GM19193 (cell line): ENCODE data around the gene STK11IP.

Experiments
- POLR2A ChIP-seq: IDR thresholded peaks from 4 replicates; pipeline ENCODE4 v1.6.1; 2011; ENCODE audit not compliant: insufficient read depth, insufficient read length; ENCODE audit errors: extremely low read depth

The STK11IP gene, protein sequence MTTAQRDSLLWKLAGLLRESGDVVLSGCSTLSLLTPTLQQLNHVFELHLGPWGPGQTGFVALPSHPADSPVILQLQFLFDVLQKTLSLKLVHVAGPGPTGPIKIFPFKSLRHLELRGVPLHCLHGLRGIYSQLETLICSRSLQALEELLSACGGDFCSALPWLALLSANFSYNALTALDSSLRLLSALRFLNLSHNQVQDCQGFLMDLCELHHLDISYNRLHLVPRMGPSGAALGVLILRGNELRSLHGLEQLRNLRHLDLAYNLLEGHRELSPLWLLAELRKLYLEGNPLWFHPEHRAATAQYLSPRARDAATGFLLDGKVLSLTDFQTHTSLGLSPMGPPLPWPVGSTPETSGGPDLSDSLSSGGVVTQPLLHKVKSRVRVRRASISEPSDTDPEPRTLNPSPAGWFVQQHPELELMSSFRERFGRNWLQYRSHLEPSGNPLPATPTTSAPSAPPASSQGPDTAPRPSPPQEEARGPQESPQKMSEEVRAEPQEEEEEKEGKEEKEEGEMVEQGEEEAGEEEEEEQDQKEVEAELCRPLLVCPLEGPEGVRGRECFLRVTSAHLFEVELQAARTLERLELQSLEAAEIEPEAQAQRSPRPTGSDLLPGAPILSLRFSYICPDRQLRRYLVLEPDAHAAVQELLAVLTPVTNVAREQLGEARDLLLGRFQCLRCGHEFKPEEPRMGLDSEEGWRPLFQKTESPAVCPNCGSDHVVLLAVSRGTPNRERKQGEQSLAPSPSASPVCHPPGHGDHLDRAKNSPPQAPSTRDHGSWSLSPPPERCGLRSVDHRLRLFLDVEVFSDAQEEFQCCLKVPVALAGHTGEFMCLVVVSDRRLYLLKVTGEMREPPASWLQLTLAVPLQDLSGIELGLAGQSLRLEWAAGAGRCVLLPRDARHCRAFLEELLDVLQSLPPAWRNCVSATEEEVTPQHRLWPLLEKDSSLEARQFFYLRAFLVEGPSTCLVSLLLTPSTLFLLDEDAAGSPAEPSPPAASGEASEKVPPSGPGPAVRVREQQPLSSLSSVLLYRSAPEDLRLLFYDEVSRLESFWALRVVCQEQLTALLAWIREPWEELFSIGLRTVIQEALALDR

GRCh38 chr2:219597552-219598307 is at the start of gene STK11IP:
Gene STK11IP (plus strand): TSS chr2:219597857. CDS start chr2:219598120, 263 bp downstream.
- peak; percentile 97 for TF ChIP-seq POLR2A

GRCh38 chr2:219548990-219549389 is 48.7 kb upstream of the STK11IP start:
- no peak for TF ChIP-seq POLR2A

- TF ChIP-seq POLR2A = no peak
Measured at GRCh38 chr2:219549619-219550018, 48.0 kb upstream of the STK11IP start.

GRCh38 chr2:219551441-219552381 is 45.9 kb upstream of the STK11IP start:
- TF ChIP-seq POLR2A = no peak

DNA sequence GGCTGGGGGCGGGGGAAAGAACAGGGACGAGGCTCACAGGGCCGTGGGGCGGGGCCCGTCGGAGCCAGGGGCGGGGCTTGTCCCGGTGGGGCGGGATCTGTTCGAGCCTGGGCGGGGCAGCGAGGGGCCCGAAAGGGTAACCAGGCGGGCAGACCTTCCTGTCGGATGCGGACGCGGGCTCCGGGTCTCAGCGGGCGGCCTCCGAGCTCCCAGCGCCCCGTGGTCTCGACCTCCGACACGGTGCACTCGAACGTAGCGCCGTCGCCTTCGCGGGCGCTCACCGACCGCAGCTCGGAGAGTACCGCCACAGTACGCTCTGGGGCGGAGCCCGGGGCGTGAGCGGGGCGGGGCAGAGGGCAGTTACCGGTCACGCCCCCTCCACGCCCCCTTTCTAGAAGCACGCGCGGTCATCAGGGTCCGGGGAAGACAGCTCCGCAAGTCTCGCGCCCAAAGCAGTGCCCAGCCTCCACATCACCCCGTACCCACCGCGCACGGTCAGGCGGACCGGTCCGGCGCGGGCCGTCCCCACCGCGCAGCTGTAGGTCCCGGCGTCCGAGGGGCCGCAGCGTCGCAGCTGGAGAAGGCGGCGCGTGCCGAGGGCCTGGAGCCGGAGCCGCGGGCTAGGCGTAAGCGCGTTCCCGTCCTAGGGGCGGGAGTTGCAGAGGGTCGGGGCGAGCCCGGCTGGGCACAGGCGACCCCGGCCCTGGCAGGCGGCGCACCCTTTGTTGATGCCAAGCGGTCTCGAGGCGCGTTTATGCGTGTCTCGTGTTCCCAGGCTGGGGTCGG is 45.1 kb upstream of the STK11IP start:
- no peak for TF ChIP-seq POLR2A

GRCh38 chr2:219553168-219553417 is 44.6 kb upstream of the STK11IP start:
- TF ChIP-seq POLR2A = no peak

GRCh38 chr2:219553463-219553963 is 44.1 kb upstream of the STK11IP start:
- no peak for TF ChIP-seq POLR2A

DNA sequence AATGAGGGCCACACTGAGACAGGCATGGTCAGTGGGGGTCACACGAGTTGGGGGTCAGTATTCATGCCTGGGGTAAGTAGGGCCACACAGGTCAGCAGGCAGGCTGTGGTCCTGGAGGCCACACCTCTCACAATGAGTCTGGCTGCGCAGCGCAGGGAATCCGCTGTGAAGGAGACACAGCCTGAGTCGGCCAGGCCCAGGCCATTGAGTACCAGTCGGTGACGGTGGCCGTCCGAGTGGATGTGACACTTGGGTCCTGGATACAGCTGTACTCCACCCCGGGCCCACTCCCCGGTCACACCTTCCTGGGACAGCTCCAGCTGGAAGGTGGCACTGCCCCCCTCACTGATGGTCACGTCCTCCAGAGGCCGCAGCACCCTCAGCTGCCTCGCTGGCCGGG is 43.3 kb upstream of the STK11IP start:
- no peak for TF ChIP-seq POLR2A

GRCh38 chr2:219555956-219556355 is 41.7 kb upstream of the STK11IP start:
- no peak for TF ChIP-seq POLR2A

DNA sequence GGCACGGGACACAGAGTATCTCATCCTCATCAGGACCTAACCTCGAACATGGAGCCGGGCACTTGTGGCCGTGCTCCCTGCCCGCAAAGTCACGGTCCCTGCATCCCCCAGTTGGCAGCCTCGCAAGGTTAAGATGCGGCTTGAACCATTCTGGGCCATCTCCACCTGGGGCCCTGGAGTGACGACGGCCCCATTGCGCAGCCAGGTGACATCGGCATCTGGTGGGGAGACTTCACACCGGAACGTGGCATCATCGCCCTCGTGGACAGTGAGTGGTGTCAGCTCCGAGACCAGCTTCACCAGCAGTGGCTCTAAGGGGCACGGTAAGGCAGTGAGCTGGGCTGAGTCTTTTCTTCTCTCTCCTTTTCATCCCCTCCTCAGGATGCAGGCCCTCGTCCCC is 41.2 kb upstream of the STK11IP start:
- no peak for TF ChIP-seq POLR2A

DNA sequence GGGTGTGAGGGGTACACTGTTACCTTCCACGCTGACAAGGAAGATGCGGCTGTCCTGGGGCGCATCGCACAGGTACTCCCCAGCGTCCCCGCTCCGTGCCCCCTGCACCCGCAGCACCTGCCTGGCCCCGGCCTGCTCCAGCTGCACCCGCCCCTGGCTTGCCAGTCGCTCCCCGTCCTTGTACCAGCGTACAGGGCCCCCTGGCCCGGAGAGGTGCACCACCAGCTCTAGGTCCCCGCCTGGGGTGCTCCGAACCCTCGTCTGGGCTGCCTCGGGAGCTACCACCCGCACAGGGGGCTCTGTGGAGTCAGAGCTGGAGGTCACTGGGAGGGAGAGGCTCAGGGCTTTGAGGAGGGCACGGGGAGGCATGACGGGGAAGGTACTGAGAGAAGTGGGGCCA is 40.3 kb upstream of the STK11IP start:
- no peak for TF ChIP-seq POLR2A

GRCh38 chr2:219557791-219558785 is 39.6 kb upstream of the STK11IP start:
- no peak for TF ChIP-seq POLR2A
